ENCODE results near the gene SNAPC2.

- TF ChIP-seq EZH2phosphoT487 (IDR thresholded peaks at IDR 0.05; ENCODE audit: insufficient read depth, low read depth) (no peak), EZH2 (IDR thresholded peaks at IDR 0.05; ENCODE audit: insufficient read depth, poor library complexity, severe bottlenecking) (no peak)
Observed at GRCh38 chr19:7943444-7944176, 23.5 kb downstream of the SNAPC2 start, which contains the start of gene TIMM44.
